Amniotic epithelial cell (primary cell): ENCODE data around the gene FAM83E.
"Not testable (repeated sequence)": the region's sequence is repeated elsewhere in the genome, so short reads cannot be mapped to it uniquely, and the experiment has no call there.

Experiments used
- DNase-seq: peaks from one replicate; pipeline ENCODE4 v3.0.0-alpha.2; 2010; ENCODE audit warnings: low read depth

Gene FAM83E

GRCh38 chr19:48641850-48642249, 27.0 kb upstream of the FAM83E start:
- no peak for DNase-seq

- peak; percentile 42 for DNase-seq
Observed at GRCh38 chr19:48639483-48640375, 24.9 kb upstream of the FAM83E start.

- DNase-seq: no peak
Observed at GRCh38 chr19:48638831-48639381, 24.0 kb upstream of the FAM83E start.

GRCh38 chr19:48637948-48638830, 23.3 kb upstream of the FAM83E start:
- DNase-seq: peak; percentile 98

GRCh38 chr19:48637449-48637947, 22.6 kb upstream of the FAM83E start:
- peak; percentile 99 for DNase-seq

- DNase-seq: no peak
Observed at GRCh38 chr19:48636859-48637448, 22.1 kb upstream of the FAM83E start, which contains the start of gene DBP. Gene DBP, minus strand, starts transcription at chr19:48637379. Its CDS starts 385 bp downstream, at chr19:48636994.

- no peak for DNase-seq
Observed at GRCh38 chr19:48635966-48636858, 21.3 kb upstream of the FAM83E start.

- DNase-seq: no peak
Observed at GRCh38 chr19:48635263-48635965, 20.5 kb upstream of the FAM83E start.

GRCh38 chr19:48634424-48635262, 19.8 kb upstream of the FAM83E start:
- DNase-seq: peak; percentile 96

- DNase-seq: no peak
Observed at GRCh38 chr19:48634036-48634342, 19.1 kb upstream of the FAM83E start.

GRCh38 chr19:48633148-48634035, 18.5 kb upstream of the FAM83E start:
- no peak for DNase-seq

- no peak for DNase-seq
Observed at GRCh38 chr19:48632692-48633147, 17.8 kb upstream of the FAM83E start.

GRCh38 chr19:48632286-48632685, 17.4 kb upstream of the FAM83E start:
- DNase-seq: not testable (repeated sequence)

- DNase-seq: no peak
Observed at GRCh38 chr19:48631225-48631624, 16.3 kb upstream of the FAM83E start.

- peak; percentile 60 for DNase-seq
Observed at GRCh38 chr19:48630296-48631063, 15.6 kb upstream of the FAM83E start.

GRCh38 chr19:48629599-48630295, 14.9 kb upstream of the FAM83E start:
- peak; percentile 77 for DNase-seq

GRCh38 chr19:48629297-48629598, 14.4 kb upstream of the FAM83E start:
- no peak for DNase-seq
